ENCODE results near the gene ABCB11.

GRCh38 chr2:168939061-168939460, 92.1 kb downstream of the ABCB11 start:
- TF ChIP-seq TAF1 (IDR thresholded peaks at IDR 0.05; ENCODE audit: borderline replicate concordance, low read depth, low read length) (no peak), CTCF (IDR thresholded peaks at IDR 0.05) (no peak), TCF12 (IDR thresholded peaks at IDR 0.05) (no peak), YY1 (IDR thresholded peaks at IDR 0.05; ENCODE audit: low read depth) (no peak), NRF1 (IDR thresholded peaks at IDR 0.05; ENCODE audit: low read depth, low read length) (no peak), EP300 (IDR thresholded peaks at IDR 0.05; ENCODE audit: borderline replicate concordance in 1 of 2, low read depth in 1 of 2, low read length in 1 of 2) (no peak)
- TF ChIP-seq, protein P1, sequence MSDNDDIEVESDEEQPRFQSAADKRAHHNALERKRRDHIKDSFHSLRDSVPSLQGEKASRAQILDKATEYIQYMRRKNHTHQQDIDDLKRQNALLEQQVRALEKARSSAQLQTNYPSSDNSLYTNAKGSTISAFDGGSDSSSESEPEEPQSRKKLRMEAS (IDR thresholded peaks at IDR 0.05; ENCODE audit: low read depth): no peak

All from SK-N-SH (cell line).